ENCODE measurements around the gene DNAI1. TPM values are rescaled to one million over a fixed set of nuclear protein-coding genes. Genes with fewer than 3 reads are reported as not detected.
A peak's percentile ranks its signal among the peaks of the same experiment; 100 is the strongest.

Gene DNAI1
- polyA plus RNA-seq, 1 donor (not counting 4 experiments of a cell fraction or from before 2014, with no cell fraction given), result 0.08 TPM

DNA sequence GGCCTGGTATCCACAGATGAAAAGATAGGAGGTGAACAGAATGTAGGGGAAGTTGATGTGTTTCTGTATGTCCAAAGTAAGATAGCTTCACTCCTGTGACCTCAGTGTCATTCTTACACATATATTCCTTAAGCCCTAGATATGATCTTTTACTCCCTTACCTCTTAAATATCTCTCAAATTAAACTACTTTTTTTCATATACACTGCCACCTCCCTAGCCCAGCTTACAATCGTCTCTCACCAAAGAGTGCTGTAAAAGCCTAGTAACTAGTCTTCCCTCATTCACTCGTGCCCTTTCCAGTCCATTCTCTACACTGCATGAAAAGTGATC lies 5.3 kb downstream of the DNAI1 start:
- no peaks in the 10 kb centered on the region for H3K36me3 ChIP-seq (ENCODE audit: control insufficient read depth in 2 of 2, extremely low read depth in 1 of 2, insufficient read depth in 2 of 2, low read length in 2 of 2)
- H3K9me1 ChIP-seq (ENCODE audit: control insufficient read depth, extremely low read depth, insufficient read depth, low read length), result no peaks in the 10 kb centered on the region
- no peaks in the 10 kb centered on the region for H3K27me3 ChIP-seq (ENCODE audit: control insufficient read depth, extremely low read depth, insufficient read depth, low read length)
- H3K4me2 ChIP-seq (ENCODE audit: control insufficient read depth, extremely low read depth, insufficient read depth, low read depth, low read length), result no peak overlapping the region
- DNase-seq (ENCODE audit: low read depth, low spot score) (no peak), FAIRE-seq (peak; percentile 62)
- H3K9ac ChIP-seq (ENCODE audit: control insufficient read depth, extremely low read depth, insufficient read depth, low read length), result no peak overlapping the region
- no peaks in the 10 kb centered on the region for H3K9me3 ChIP-seq (ENCODE audit: control insufficient read depth, low read depth, low read length)
- no peaks in the 10 kb centered on the region for H4K20me1 ChIP-seq (ENCODE audit: control insufficient read depth, extremely low read depth, insufficient read depth, low read length)
- dilution Hi-C loops (cut with MboI; ENCODE audit: extremely low pct_ligation_motif_present, low sequenced_read_pairs), result no loop called here
- TF ChIP-seq, protein P1, sequence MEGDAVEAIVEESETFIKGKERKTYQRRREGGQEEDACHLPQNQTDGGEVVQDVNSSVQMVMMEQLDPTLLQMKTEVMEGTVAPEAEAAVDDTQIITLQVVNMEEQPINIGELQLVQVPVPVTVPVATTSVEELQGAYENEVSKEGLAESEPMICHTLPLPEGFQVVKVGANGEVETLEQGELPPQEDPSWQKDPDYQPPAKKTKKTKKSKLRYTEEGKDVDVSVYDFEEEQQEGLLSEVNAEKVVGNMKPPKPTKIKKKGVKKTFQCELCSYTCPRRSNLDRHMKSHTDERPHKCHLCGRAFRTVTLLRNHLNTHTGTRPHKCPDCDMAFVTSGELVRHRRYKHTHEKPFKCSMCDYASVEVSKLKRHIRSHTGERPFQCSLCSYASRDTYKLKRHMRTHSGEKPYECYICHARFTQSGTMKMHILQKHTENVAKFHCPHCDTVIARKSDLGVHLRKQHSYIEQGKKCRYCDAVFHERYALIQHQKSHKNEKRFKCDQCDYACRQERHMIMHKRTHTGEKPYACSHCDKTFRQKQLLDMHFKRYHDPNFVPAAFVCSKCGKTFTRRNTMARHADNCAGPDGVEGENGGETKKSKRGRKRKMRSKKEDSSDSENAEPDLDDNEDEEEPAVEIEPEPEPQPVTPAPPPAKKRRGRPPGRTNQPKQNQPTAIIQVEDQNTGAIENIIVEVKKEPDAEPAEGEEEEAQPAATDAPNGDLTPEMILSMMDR (optimal IDR thresholded peaks at IDR 0.05 in 1 of 3, IDR thresholded peaks at IDR 0.05 in 1 of 3, conservative IDR thresholded peaks at IDR 0.05 in 1 of 3; ENCODE audit: extremely low read depth in 1 of 3, insufficient read depth in 2 of 3, low read length in 3 of 3), result no peak
- TF ChIP-seq EZH2 (IDR thresholded peaks at IDR 0.05; ENCODE audit: low read length), result no peak
- no peak overlapping the region for H2AFZ ChIP-seq (ENCODE audit: control insufficient read depth, low read length)
- no peak overlapping the region for H3K27ac ChIP-seq (ENCODE audit: control insufficient read depth, insufficient read depth, low read length)
- H3K79me2 ChIP-seq (ENCODE audit: control insufficient read depth, insufficient read depth, low read length), result no peaks in the 10 kb centered on the region
- peaks cover 24% of the 10 kb centered on the region for H3K4me1 ChIP-seq (ENCODE audit: control insufficient read depth, extremely low read depth, insufficient read depth, low read length)
- H3K4me3 ChIP-seq (ENCODE audit: control insufficient read depth in 2 of 3, extremely low read depth in 1 of 3, insufficient read depth in 2 of 3, low read depth in 1 of 3, low read length in 3 of 3), result no peak overlapping the region

DNA sequence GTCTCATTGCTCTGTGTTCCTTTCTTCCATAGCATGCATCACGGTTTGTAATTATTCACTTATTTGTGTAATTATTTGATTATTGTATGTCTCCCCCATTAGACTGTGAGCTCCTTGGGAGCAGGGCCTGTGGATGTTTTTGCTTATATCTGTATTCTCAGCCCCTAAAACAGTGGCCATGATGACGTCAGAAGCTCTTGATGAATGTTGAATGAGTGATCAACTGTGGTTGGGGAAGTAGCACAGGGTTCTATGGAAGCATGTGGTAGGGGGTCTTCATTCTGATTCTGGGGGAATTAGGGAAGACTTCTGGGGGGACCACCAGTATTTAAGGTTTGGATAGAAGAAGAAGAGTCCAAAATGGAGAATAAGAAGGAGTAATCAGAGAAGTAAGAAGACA lies 6.0 kb downstream of the DNAI1 start:
- FAIRE-seq (no peak), DNase-seq (ENCODE audit: low read depth, low spot score) (no peak)
- H3K4me1 ChIP-seq (ENCODE audit: control insufficient read depth, extremely low read depth, insufficient read depth, low read length), result peaks cover 20% of the 10 kb centered on the region
- H3K9ac ChIP-seq (ENCODE audit: control insufficient read depth, extremely low read depth, insufficient read depth, low read length), result no peak overlapping the region
- no peak overlapping the region for H3K27ac ChIP-seq (ENCODE audit: control insufficient read depth, insufficient read depth, low read length)
- TF ChIP-seq, protein P1 (optimal IDR thresholded peaks at IDR 0.05 in 1 of 3, IDR thresholded peaks at IDR 0.05 in 1 of 3, conservative IDR thresholded peaks at IDR 0.05 in 1 of 3; ENCODE audit: extremely low read depth in 1 of 3, insufficient read depth in 2 of 3, low read length in 3 of 3), result no peak
- no peak for TF ChIP-seq EZH2 (IDR thresholded peaks at IDR 0.05; ENCODE audit: low read length)
- H3K9me1 ChIP-seq (ENCODE audit: control insufficient read depth, extremely low read depth, insufficient read depth, low read length), result no peaks in the 10 kb centered on the region
- no peaks in the 10 kb centered on the region for H3K36me3 ChIP-seq (ENCODE audit: control insufficient read depth in 2 of 2, extremely low read depth in 1 of 2, insufficient read depth in 2 of 2, low read length in 2 of 2)
- no peak overlapping the region for H3K4me2 ChIP-seq (ENCODE audit: control insufficient read depth, extremely low read depth, insufficient read depth, low read depth, low read length)
- no peaks in the 10 kb centered on the region for H4K20me1 ChIP-seq (ENCODE audit: control insufficient read depth, extremely low read depth, insufficient read depth, low read length)
- dilution Hi-C loops (cut with MboI; ENCODE audit: extremely low pct_ligation_motif_present, low sequenced_read_pairs), result no loop called here
- H3K9me3 ChIP-seq (ENCODE audit: control insufficient read depth, low read depth, low read length), result no peaks in the 10 kb centered on the region
- H3K4me3 ChIP-seq (ENCODE audit: control insufficient read depth in 2 of 3, extremely low read depth in 1 of 3, insufficient read depth in 2 of 3, low read depth in 1 of 3, low read length in 3 of 3), result no peak overlapping the region
- H2AFZ ChIP-seq (ENCODE audit: control insufficient read depth, low read length), result no peak overlapping the region
- H3K27me3 ChIP-seq (ENCODE audit: control insufficient read depth, extremely low read depth, insufficient read depth, low read length), result no peaks in the 10 kb centered on the region
- H3K79me2 ChIP-seq (ENCODE audit: control insufficient read depth, insufficient read depth, low read length), result no peaks in the 10 kb centered on the region
